Suprapubic skin (tissue), 4 donors: Measurements from ENCODE around the gene WDR33. TPM values are rescaled to one million over a fixed set of nuclear protein-coding genes. Genes with fewer than 3 reads are reported as not detected.

ENCODE experiments used
- DNase-seq, 2 donors: peaks; one replicate each; pipeline ENCODE4 v3.0.0-alpha.2; 2019; ENCODE audit warnings: low spot score in 2 of 2
- H3K27ac ChIP-seq: fragments of 200-600 bp; sonication (generic); one replicate; pipeline ENCODE4 v1.5.1; 2019
- H3K27me3 ChIP-seq: fragments of 200-600 bp; sonication (generic); one replicate; pipeline ENCODE4 v1.5.1; 2019
- H3K36me3 ChIP-seq: fragments of 200-600 bp; sonication (generic); one replicate; pipeline ENCODE4 v1.5.1; 2019
- H3K4me1 ChIP-seq: fragments of 200-600 bp; sonication (generic); one replicate; pipeline ENCODE4 v1.5.1; 2019
- H3K4me3 ChIP-seq: fragments of 200-600 bp; sonication (generic); one replicate; pipeline ENCODE4 v1.5.1; 2019; ENCODE audit warnings: mild to moderate bottlenecking
- H3K9me3 ChIP-seq: fragments of 200-600 bp; sonication (generic); one replicate; pipeline ENCODE4 v1.5.1; 2019
- EP300 ChIP-seq: sonication (generic); formaldehyde crosslinking; IDR thresholded peaks from one replicate; pipeline ENCODE4 v1.6.1; 2017; ENCODE audit warnings: antibody characterized with exemption
- POLR2A ChIP-seq, 2 donors: fragments of 450-650 bp; IDR thresholded peaks; one replicate each; pipeline ENCODE4 v1.6.1; 2017; ENCODE audit warnings: antibody characterized with exemption in 2 of 2, mild to moderate bottlenecking in 2 of 2, moderate library complexity in 2 of 2
- POLR2AphosphoS5 ChIP-seq, 3 donors: sonication (generic); formaldehyde crosslinking; IDR thresholded peaks; one replicate each; pipeline ENCODE4 v1.6.1; 2017; ENCODE audit warnings: antibody characterized with exemption in 3 of 3
- WGBS: methylation state at CpG from one replicate; pipeline ENCODE4 v1.1.5; 2018; 5-methylcytosine and 5-hydroxymethylcytosine counted together
- total RNA-seq, 4 donors: library from RNA; depleted of rRNA; stranded (reverse); fragments of >200 nt; gene quantifications; one replicate each; pipeline ENCODE4 v1.1.0, GENCODE V29; 2016
- TF ChIP-seq, protein P1 (sequence below), 2 donors: fragments of 200-600 bp in 1 of 2; fragments of 450-650 bp in 1 of 2; sonication (generic) in 1 of 2; IDR thresholded peaks; one replicate each; pipeline ENCODE4 v1.5.1; 2016 to 2019; ENCODE audit warnings: antibody characterized with exemption in 2 of 2, mild to moderate bottlenecking in 1 of 2, moderate library complexity in 1 of 2

WDR33 gene
- total RNA-seq, 4 donors from 2014 or later: 31.9 to 85.8 (median 44.1) TPM

GRCh38 chr2:127735537-127736399 lies 75.2 kb downstream of the WDR33 start:
- H3K4me3 ChIP-seq: no peak overlapping the region
- peaks cover 4% of the 10 kb centered on the region for H3K36me3 ChIP-seq
- TF ChIP-seq, protein P1, sequence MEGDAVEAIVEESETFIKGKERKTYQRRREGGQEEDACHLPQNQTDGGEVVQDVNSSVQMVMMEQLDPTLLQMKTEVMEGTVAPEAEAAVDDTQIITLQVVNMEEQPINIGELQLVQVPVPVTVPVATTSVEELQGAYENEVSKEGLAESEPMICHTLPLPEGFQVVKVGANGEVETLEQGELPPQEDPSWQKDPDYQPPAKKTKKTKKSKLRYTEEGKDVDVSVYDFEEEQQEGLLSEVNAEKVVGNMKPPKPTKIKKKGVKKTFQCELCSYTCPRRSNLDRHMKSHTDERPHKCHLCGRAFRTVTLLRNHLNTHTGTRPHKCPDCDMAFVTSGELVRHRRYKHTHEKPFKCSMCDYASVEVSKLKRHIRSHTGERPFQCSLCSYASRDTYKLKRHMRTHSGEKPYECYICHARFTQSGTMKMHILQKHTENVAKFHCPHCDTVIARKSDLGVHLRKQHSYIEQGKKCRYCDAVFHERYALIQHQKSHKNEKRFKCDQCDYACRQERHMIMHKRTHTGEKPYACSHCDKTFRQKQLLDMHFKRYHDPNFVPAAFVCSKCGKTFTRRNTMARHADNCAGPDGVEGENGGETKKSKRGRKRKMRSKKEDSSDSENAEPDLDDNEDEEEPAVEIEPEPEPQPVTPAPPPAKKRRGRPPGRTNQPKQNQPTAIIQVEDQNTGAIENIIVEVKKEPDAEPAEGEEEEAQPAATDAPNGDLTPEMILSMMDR (IDR thresholded peaks at IDR 0.05): no peak
- no peak for TF ChIP-seq POLR2AphosphoS5 (IDR thresholded peaks at IDR 0.05)
- no peak for TF ChIP-seq POLR2A (IDR thresholded peaks at IDR 0.05)
- TF ChIP-seq EP300: no peak
- DNase-seq: no peak
- H3K27ac ChIP-seq: no peak overlapping the region
- WGBS: 89% methylated on average over 3 of the region's 3 CpGs
- no peaks in the 10 kb centered on the region for H3K9me3 ChIP-seq
- H3K4me1 ChIP-seq: no peaks in the 10 kb centered on the region
- H3K27me3 ChIP-seq: no peaks in the 10 kb centered on the region

DNA sequence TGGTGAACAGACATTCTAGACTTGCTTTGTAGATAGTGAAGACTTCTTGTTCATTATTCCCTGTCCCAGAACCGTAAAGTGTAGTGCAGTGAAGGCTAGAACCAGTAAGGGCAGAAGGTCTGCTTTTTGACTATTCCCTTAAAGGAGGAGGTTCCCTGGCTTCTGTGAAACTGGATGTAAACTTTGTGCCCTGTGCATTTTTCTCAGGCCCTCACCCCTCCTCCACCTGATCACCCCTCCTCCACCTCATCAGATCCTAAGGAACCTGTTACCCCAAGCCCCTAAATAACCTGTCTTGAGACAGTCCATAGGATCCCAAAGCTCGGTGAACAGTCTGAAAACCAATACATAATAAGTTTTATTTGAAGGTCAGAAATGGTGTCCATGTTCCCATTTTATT lies 75.9 kb downstream of the WDR33 start:
- no peak for DNase-seq
- H3K27ac ChIP-seq: no peak overlapping the region
- H3K4me3 ChIP-seq: no peak overlapping the region
- H3K36me3 ChIP-seq: peaks cover under 1% of the 10 kb centered on the region
- 95% methylated on average over 2 of the region's 2 CpGs for WGBS
- H3K4me1 ChIP-seq: no peaks in the 10 kb centered on the region
- no peak for TF ChIP-seq EP300
- TF ChIP-seq POLR2AphosphoS5 (IDR thresholded peaks at IDR 0.05): no peak
- no peak for TF ChIP-seq POLR2A (IDR thresholded peaks at IDR 0.05)
- TF ChIP-seq, protein P1 (IDR thresholded peaks at IDR 0.05): no peak
- no peaks in the 10 kb centered on the region for H3K27me3 ChIP-seq
- H3K9me3 ChIP-seq: no peaks in the 10 kb centered on the region

GRCh38 chr2:127733816-127734537 lies 77.0 kb downstream of the WDR33 start:
- Histone ChIP-seq H3K4me3 (peak overlapping the region; percentile 13), H3K9me3 (no peaks in the 10 kb centered on the region), H3K27ac (no peak overlapping the region), H3K27me3 (no peaks in the 10 kb centered on the region), H3K4me1 (no peaks in the 10 kb centered on the region), H3K36me3 (no peaks in the 10 kb centered on the region)
- 50% methylated on average over 5 of the region's 5 CpGs for WGBS
- no peak for DNase-seq
- TF ChIP-seq POLR2AphosphoS5 (IDR thresholded peaks at IDR 0.05): no peak
- TF ChIP-seq, protein P1 (IDR thresholded peaks at IDR 0.05): no peak
- TF ChIP-seq EP300: no peak
- no peak for TF ChIP-seq POLR2A (IDR thresholded peaks at IDR 0.05)

DNA sequence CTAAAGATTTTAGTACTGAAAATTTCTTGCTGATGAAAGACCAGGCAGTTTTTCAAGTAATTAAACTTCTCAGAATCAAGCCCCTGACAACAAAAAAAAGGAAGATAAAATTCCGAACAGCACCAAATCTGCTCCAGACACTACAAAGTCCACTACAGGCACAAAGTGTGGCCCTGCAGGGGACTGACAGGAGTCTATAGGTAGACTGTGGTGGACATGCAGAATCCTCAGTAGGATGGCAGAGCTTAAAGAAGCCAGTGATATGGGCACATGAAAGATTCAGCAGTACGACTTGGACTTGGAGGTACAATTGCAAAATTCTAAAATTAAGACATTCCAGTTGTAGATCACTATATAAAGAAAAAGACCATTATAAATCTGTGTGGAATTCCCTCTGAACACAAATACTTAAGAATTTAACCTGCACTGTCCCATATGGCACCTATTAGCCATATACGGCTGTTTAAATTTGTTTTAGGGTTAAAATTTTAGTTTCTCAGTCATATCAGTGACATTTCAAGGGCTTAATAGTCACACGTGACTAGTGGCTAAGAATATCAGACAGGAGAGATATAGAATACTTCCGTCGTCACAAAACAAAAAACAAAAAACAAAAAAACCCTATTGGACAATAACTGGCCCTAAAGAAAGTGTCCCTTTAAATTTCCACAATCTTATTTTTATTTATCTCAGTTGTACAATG lies 77.7 kb downstream of the WDR33 start:
- WGBS: 73% methylated on average over 6 of the region's 6 CpGs
- DNase-seq: no peak
- TF ChIP-seq POLR2AphosphoS5 (IDR thresholded peaks at IDR 0.05): no peak
- no peak for TF ChIP-seq POLR2A (IDR thresholded peaks at IDR 0.05)
- TF ChIP-seq, protein P1 (IDR thresholded peaks at IDR 0.05): no peak
- TF ChIP-seq EP300: no peak

More for the DNA sequence above, 77.7 kb downstream of the WDR33 start:
- Histone ChIP-seq H3K4me1 (no peaks in the 10 kb centered on the region), H3K27ac (no peak overlapping the region), H3K27me3 (no peaks in the 10 kb centered on the region), H3K9me3 (no peaks in the 10 kb centered on the region), H3K36me3 (no peaks in the 10 kb centered on the region), H3K4me3 (peak overlapping the region; percentile 13)
